SHP77 treated with DMSO at 0.1 percent for 48 hours (cell line): ENCODE measurements around the gene WRAP73.

Experiments
- DNase-seq: peaks from one replicate; lab custom pipeline; 2025; lab: John Stamatoyannopoulos, UW

Gene WRAP73

GRCh38 chr1:3610527-3611169 lies 39.3 kb downstream of the WRAP73 start:
- DNase-seq, result no peak

- no peak for DNase-seq
Observed at GRCh38 chr1:3609769-3610526, 40.0 kb downstream of the WRAP73 start.

- DNase-seq, result no peak
Observed at GRCh38 chr1:3609016-3609768, 40.7 kb downstream of the WRAP73 start.

GRCh38 chr1:3608154-3608553 lies 41.7 kb downstream of the WRAP73 start:
- no peak for DNase-seq

- DNase-seq, result no peak
Observed at GRCh38 chr1:3607703-3608065, 42.2 kb downstream of the WRAP73 start.

GRCh38 chr1:3606779-3607702 lies 42.9 kb downstream of the WRAP73 start:
- no peak for DNase-seq

GRCh38 chr1:3604997-3605823 lies 44.7 kb downstream of the WRAP73 start:
- no peak for DNase-seq

- no peak for DNase-seq
Observed at GRCh38 chr1:3604468-3604974, 45.4 kb downstream of the WRAP73 start.

GRCh38 chr1:3603571-3604467 lies 46.1 kb downstream of the WRAP73 start:
- DNase-seq, result no peak

GRCh38 chr1:3603156-3603555 lies 46.7 kb downstream of the WRAP73 start:
- no peak for DNase-seq

GRCh38 chr1:3602375-3602774 lies 47.5 kb downstream of the WRAP73 start:
- DNase-seq, result no peak

GRCh38 chr1:3601743-3602142 lies 48.2 kb downstream of the WRAP73 start:
- no peak for DNase-seq

- DNase-seq, result no peak
Observed at GRCh38 chr1:3600354-3600753, 49.5 kb downstream of the WRAP73 start.

GRCh38 chr1:3599816-3600215 lies 50.1 kb downstream of the WRAP73 start:
- no peak for DNase-seq

GRCh38 chr1:3599286-3599811 lies 50.6 kb downstream of the WRAP73 start:
- no peak for DNase-seq

GRCh38 chr1:3598522-3599285 lies 51.2 kb downstream of the WRAP73 start:
- DNase-seq, result no peak

- DNase-seq, result no peak
Observed at GRCh38 chr1:3598051-3598491, 51.8 kb downstream of the WRAP73 start.

GRCh38 chr1:3597599-3597964 lies 52.3 kb downstream of the WRAP73 start:
- no peak for DNase-seq
